ENCODE results near the gene CAVIN2.
A peak's percentile ranks its signal among the peaks of the same experiment; 100 is the strongest.

The CAVIN2 gene

DNA sequence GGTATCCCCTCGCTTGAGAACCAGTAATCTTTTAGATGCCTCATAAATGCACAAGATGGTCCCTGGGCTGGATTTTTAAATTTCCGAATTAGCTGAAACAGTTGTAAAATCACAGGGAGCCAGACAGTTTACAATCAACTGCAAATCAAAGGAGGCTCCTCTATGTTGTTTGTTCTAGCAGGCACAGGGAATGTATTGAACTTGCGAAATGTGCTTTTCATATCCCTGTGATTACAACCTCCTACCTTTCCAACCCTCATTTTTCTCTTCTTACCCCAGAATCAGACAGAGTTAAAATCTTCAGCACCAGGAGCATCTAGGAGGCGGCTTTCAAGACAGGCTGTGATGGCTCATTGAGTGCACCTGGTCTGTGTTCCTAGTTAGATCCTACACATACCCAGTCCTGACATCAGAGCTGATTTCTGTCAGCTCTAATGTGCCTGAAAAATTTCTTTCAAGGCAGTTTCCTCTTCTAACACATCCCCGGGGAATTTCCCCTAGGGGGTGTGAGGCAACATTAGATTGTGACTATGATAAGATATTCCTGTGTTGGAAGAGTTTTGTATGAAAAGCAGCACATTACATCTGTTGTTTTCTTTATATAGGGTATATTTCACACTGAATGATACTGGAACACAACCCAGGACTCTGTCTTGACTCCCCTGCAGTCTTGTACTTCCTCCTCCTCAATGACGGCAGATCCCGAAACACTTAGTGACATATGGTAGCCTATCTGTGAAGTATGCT is 17.9 kb upstream of the CAVIN2 start:
- DNase-seq = peak; percentile 41 to 80

DNA sequence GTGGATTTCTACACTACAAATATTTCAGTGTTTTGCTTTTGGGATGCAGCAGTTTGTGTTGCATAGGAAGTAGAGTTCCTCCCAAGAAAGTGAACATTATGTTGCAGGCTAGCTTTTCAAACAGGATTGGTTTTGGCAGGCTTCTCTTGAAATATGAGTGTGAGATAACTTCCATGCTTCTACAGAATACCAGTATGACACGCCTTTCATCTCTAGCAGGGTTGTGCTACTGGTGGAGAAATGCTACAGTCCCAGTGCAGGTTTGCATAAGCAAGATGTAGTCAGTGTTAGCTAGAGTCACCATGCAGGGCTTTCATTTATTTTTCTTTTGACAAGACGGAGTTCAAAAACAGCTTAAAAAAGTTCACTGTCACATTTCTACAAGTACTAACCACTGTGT is 17.1 kb upstream of the CAVIN2 start:
- DNase-seq = no peak

DNA sequence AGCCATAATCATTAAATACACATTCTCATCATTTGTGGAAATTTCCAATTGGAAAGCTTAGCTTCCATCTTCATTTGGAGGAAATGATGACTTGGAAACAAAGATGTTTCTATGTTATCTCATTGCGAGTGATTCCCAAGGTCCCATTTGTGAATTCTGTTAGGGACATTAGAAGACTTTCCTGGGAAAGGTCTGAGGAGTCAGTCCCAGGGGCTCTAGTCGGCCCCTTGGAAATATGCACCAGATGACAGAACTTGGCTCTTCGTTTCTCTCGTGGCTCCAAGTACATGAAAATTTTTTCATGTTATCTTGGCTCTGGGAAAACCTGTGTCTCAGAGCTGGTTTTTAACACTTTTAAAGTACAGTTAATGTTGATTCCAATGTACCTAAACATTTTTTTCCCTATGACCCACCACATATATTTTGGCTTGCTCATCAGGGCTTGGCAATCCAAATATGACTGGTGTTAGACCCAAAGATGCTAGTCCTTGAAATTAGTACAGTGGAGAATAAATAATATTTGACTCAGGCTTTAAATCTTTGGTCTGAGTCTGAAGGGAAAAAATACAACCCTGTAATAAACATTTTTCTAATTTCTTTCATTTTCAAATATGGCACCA is 15.4 kb upstream of the CAVIN2 start:
- DNase-seq = no peak

DNA sequence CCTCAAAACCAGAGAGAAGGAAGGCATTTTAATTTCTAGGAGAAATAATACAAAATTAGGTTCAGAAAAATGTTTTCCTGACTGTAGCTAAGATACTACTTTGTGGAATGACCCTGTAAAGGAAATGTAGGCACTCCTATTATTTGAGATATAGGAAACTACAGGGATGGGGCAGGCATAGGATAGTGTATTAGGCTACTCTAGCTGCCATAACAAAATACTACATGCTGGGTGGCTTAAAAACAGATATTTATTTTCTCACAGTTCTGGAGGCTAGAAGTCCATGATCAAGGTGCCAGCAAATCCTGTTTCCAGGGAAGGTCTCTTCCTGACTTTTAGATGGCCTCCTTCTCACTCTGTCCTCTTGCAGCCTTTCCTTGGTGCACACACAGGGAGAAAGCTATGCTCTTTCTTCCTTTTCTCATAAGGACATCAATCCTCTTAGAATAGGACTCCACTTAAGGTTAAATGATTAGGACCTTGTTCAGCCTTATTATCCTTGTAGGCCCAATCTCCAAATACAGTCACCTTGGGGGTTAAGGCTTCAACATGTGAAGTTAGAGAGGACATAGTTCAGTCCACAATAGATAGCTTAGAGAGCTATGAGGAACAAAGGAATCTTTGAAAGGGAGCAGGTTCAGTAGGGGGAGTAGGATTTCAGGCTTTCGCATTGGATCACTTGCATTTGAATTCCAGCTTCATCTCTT is 14.0 kb upstream of the CAVIN2 start:
- no peak for DNase-seq

DNA sequence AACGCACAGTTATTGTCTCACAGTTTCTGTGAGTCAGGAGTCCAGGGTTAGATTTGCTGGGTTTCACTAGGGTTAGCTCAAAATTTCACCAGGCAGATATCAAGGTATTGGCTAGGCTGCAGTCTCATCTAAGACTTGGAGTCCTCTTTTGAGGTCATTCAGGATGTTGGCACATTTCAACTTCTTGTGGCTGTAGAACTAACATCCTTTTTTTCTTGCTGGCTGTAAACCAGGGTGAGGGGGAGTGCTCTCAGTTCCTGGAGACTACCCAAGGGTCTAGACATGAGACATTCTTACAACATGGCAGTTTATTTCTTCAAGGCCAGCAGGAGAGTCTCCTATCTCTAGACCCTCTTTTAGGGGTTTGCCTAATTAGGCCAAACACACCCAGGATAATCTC is 12.8 kb upstream of the CAVIN2 start:
- DNase-seq = no peak

DNA sequence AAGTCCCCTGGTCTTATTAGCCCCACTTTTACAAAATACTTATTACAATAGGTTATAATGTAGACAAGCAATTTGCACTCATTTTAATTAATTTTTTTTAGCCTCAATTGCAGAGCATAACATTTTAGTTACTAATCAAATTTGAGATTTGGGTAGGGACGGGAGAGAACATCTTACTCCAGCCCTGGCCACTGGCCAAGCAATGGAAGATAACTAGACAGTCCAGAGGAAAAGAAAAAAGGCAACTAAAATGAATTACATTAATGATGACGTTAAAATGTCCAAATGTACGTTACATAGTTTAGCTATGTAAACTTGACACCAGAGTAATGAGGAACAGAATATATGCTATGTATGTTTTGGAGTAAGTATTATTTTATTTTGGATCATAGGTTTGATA is 11.0 kb upstream of the CAVIN2 start:
- DNase-seq = no peak

DNA sequence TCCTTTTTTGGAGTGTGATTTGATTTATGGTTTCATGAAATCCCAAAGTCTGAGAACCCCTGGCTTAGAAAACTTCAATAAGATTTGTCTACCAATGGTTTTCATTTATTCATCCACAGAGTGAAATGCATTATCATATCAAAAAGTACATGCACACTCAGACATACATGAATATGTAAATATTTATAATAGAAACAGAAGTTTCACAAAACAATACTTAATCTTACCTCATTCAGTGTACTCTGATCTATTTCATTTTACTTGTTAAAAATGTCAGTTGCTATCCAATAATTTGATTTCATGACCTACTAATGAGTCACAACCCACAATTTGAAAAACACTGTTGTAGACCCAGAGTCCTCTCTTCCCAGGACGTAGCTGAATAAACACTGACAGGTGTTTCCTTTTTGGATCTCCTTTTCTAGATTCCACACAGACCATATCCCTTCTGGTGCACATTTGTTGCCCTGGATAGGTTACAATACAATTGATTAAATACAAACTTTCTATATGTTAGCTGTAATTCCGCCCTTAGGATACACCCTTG is 10.4 kb upstream of the CAVIN2 start:
- no peak for DNase-seq

DNA sequence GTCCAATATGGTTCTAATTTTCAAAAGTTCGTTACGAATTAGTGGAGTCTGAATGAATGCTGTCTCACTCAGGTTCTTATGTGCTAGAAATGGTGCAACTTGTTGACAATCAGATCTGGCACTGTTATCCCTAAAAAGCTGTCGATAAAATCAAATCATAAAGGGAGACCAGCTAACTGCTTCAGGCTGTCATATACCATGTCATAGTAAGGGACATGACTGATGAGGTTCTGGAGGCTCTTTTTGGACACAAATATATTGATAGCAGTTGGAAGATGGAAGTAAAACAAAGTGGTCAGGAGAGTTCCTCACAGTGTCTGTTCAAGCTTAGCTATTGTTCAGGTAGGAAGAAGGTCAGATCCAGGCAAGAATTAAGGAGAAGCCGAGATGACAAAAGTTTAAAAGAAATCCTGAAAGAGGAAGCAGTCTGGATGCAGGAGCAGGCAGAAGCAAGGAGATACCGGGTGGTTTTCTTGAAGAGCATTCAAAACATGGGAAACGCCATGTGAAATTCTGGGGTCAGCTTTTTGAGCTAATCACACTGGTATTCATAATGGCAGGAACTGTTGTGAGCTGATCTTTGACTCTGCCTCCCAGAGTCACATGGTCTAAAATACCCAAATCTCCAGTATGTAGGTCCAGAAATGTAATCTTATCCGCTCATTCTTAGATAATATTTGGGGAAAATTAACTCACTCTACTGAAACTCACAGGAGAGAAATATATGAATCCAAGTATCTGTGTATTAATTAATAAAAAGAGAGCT is 9.4 kb upstream of the CAVIN2 start:
- DNase-seq = no peak

DNA sequence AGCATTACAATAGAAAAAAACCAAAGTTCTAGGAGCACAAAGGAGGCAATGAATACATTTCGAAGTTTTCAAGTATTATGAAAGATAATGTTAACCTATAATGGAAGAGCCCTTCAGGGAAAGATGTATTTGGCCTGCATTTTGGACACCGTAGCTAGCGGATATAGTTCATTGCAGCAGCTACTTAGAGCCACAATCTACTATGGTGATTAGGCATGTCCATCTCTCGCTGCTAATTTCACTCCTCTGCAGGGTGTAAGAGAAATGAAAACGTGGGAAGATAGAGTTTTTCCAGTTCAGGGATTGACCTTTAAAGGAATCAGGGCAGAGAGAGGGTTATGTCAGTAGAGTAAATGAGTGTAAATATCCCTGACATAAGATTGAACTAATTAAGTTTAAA is 8.5 kb upstream of the CAVIN2 start:
- no peak for DNase-seq

DNA sequence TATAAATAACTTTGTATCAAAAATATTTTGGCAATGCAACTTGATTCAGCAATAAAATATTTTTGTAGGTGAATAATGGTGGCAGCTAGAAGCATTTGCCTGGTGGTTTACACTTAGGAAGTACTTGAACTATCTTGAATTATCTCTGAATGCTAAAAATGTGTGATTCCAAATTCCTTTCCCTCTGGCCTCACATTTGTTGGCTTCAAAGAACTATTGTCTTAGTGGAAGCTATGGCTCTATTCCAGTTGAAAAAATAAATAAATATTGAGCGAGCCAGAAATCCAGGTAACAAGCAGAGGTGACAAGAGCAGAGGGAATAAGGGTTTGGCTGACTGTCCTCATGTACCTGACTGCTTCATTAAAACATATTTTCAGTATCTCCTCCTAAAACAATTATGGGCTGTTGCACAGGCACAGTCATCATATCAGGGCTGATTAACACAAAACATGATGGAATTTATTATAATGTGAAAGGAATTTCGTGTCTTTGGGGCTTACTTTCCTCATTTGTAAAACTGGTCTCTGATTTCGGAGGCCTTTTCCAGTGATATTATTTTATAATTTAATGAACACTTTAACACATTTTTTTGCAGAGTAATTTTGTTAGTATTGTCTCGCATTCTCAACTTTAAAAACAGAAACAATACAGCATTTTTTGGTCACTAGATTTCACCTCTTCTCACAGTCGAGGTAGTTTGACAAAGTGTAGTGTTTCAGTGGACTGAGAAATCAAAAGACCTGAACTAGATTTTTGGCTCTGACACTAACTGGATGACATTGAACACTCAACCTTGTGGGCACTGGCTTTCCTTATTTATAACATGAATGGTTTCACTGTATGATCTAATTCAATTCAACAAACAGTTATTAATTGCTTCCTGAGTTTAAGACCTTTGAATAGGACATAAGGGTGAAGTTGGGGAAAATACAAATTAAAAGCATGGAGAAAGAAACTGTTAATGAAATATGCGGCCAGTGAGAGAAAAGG is 7.8 kb upstream of the CAVIN2 start:
- no peak for DNase-seq

DNA sequence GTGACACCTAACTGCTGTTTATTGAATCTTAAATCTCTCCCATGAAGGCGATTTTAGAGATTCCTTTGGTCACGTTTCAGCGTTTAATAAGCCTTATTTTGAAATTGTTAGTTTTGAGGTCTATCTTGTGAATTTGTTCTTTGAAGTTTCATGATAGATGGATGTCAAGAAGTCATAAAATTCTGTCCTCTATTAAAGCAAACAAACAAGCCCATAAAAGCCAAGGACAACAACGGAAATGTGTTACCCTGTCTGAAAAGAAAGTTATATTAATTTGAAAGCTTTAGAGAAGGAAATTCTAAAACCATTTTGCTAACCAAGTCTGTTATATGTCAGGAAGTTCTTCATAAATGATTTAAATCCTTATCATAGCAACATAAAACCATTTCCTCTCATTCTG is 7.0 kb upstream of the CAVIN2 start:
- DNase-seq = no peak

DNA sequence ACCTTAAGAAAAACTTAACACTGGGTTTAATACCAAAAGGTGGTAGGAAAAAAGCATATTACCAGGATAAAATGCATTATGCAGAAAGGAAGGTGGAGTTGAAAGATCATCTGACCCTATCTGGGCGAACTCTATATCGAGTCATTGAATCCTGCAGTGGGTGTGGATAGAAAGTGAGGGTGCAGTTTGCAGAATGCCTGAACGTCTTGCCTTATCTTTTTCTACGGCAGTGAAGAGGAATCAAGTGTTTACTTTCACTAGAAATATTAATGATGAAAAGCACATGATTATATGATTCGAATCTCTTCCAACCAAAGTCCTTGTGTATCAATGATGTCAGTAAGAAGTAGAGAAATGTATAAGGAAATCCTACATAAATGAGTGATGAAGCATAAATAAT is 4.3 kb upstream of the CAVIN2 start:
- no peak for DNase-seq

DNA sequence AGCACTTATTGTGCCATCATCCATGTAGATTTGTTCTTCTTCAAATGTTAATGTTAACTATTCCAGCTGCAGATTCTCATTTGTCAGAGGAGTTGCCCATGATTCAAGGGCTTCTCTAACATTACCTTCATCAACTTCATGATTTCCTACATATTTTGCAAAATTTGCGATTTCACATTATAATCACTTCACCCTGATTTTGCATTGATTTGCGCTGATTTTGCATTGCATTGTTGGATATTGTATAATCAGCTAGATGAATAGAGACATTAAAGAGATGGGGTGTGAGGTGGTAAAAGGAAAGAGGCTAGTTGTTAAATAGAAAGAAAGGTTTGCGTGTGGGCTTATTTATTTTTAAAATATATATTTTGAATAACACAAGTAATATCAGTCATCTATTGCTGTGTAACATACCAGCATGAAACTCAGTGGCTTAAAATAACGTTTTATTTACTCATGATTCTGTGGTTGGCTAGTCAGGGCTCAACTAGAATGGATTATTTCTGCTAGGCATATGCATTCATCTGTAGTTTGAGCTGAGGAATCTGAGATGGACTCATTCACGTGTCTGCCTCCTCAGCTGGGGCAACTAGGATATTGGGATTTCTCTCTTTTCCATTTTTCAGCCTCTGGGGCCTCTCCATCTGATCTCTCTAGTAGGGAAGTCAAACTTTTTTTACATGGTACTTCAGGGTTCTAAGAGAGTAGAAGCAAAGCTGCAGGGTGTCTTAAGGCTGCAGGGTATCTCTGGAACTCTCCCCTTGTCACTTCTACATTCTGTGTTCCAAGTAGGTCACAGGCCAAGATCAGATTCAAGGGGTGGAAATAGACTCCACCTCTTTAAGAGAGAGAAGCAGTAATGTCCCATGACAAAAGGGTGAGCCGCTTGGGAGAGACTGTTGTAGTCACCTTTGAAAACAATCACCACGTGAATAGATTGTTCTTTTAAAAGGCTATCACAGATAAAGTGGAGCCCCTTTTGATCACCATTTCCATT is 2.2 kb upstream of the CAVIN2 start:
- DNase-seq = no peak

DNA sequence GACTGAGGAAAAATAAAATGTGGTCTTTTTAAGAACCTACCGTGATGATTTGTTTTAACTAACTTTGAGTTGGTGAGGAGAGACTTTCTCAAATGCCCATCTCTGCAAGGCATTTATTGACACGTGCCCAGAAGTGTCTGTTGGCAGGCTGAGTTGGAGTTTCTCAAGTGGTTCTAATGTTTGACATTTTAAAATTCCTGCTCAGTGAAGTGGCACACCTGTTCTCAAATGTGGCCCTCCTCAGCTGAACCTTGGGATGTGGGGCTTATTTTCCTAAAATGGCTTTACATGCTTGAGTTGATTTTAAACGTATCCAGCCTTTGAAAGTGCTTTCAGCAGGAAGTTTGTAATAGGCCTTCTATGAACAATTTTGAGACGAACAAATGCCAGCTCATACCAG is 876 bp upstream of the CAVIN2 start:
- no peak for DNase-seq

DNA sequence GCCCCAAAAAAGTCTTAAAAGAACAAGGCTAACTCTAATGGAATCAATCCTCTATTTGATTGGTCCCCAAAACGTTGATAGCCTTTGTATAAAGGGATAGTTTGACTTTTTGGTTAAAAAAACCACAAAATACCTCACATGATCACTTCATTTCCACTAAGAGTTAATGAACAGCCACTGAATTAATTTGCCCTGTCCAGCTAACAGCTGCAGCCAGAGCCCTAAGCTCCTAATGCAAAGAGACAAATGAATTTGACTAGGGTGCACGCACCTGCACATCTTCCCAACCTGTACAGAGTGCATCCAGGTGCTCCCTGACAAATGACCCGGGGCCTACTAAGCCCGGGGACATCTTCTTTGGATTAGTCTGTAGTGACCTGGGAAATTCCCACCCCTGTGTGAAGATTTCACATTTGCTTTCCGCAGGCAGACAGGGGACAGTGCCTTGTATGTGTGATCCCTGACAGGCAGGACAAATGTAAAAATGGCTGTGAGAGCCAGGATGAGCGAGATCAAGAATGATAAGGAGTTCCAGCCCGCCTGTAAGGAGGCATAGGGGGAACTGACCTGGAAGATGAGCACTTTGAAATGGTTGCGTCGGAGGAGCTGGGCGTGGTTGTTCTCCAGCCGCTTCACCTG is 893 bp downstream of the CAVIN2 start:
- no peak for DNase-seq

DNA sequence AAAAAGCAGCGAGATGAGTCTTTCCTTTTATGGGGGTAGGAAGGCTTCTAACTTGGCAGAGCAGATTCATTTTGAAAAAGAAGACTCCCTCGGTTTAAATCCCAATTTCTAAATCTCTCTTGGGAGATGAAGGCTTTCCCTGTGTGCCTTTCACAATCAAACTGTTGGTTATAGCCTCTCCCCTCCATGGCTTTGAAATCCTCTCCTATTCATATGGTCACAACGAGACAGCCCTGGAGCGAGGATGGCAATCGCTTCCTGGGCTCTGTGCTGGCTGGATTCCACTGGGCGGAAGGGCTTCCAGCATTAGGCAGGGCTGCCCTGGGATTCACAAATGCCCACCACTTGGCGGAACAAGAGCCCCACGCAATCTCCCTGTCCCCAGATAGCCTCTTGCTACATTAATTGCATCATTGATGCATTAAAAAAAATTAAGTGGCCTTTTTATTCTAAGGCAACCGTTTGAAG is 1.6 kb downstream of the CAVIN2 start:
- no peak for DNase-seq

DNA sequence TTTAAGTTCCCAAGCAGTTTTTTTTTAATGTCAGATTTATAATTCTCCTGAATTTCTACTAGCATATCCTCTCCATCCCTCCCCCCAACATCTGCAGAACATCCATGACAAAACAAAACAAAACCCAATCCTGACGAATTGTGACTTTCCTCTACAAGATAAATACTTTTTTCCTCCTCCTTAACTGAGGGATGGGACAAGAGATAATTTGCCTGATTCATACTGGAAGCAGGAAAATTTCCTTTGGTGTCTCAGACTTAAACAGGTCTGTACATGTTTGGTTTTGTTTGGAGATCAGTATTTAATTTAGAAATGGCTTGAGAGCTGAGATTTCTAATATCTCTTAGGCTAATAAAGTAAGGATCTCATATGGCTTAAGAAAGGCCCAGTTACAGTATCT is 2.2 kb downstream of the CAVIN2 start:
- no peak for DNase-seq

DNA sequence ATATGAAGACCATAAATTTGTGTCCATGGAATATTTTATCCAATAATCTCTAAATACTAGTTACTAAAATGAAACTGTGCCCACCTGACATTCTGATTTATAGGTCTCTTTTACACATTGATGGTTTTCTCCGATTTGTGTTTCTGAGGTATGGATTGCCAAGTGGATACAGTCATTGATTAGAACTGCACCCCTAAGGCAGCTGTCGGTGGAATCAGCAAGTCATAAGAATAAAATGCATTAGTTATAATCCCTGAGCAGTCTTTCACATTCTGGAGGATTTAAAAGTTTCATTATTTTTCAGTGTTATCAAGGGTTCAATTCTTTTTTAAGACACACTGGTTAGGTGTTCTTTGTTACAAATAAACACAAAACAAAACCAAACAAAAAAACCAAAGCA is 6.0 kb downstream of the CAVIN2 start:
- DNase-seq = no peak

DNA sequence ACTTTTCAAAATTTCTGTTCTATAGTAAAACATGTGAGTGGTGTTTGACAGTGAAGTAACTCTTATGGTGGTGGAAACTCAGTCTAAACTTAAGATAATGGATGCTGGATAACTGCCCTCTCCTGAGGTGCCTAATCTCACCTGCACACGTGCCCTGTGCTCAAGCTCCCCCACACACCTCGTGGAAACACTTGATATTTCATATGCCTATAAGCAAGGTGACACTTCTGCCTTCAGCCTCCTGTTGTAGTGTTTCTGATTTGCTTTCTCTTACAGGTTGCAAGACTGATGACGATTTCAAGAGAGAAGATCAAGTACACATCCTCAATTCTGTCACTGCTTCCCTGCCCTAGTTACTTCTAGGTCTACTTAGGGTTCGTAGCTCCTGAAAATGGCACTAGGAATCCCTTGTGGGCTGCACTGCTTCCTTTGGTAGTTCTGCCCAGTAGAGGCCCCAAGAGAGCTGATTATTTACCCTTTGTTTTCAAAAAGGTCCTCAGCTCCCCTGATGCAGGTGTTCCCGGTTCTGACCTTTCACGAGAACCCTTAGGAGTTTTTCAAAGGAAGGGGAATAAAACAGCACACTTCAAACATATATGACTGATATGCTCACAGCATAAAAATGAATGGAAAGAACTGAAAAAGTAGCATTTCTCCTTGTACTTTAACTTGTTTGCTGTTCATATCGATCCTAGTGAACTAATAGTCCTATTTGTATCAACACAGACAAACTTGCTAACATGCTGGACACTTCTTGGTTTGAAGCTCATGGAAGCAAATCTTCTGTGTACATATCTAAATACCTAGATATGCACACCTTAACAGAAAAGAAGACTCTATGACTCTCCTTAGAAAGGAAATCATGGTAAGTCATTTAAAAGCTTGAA is 6.7 kb downstream of the CAVIN2 start:
- no peak for DNase-seq
